ENCODE measurements around the gene TMEM234.

Gene TMEM234

DNA sequence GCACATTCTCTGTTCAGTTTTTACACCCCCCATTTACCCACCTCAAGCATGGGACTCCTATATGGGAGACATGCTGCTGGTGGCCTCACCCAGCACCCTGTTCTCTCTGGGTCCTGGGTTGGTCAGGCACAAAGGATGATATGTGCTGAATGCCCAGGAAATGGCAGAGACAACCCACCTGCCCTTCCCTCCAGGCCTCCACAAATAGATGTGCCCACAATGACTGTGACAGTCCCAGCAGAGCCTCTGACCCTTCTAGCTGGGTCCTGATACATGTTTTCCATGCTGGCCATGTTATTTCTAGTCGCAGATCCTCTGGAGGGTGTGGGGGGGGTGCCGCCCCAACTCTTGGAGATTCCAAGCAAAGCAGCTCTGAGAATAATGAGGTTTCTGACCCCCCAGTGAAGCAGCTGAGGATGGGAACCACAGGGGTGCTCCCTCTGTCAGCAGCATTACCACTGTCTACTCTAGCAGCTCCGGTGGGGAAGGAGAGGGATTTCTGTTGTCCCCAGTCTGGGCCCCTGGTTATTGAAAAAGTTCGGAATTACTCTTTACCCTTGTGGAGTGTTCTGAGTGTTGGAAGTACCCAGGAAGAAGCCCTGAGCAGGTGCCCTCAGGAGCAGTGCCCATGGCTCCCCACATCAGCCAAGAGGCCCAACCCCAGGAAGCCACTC lies 23.0 kb downstream of the TMEM234 start:
- no peak for DNase-seq

DNA sequence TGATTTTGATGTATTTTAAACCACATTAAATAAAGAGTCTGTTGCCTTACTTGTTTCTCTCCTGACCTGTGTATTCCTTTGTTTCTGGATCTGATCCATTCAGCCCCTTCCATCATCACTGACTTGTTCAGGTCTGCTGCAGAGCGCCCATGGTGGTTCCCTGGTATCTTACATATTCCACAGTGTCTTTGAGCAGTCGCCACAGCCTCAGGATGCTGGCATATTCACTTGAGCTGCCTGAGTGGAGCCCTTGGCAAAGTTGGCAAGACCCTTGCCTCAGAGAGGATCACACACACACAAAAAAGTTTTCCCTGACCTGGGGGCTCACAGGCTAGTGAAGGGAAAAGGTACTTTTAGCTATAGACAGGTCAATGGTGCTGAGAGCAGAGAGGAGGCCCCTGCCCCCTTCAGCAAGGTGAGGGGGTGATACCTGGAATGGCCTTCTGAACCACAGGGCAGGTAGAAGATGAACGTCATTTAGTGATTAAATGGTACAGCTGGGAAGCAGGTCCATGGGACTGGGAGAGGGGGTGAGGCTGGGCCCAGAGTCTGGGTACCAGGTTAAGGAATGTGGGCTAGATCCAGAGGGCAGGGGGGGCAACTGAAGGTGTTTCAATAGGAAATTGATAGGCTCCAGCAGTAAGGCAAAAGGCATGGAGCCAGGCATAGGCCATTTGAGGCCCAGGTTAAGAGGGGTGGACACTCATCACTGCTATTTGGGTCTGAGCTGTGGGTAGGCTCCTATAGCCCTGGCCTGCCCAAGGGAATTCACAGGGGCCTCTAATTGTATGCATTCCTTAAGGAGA lies 23.7 kb downstream of the TMEM234 start:
- no peak for DNase-seq

DNA sequence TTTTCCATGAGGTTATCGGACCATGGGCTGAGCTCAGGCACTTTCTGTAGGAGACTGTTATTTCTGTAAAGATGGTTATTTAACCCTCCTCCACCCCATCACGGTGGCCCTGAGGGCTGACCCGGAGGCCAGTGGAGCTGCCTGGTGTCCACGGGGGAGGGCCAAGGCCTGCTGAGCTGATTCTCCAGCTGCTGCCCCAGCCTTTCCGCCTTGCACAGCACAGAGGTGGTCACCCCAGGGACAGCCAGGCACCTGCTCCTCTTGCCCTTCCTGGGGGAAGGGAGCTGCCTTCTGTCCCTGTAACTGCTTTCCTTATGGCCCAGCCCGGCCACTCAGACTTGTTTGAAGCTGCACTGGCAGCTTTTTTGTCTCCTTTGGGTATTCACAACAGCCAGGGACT lies 24.3 kb downstream of the TMEM234 start:
- no peak for DNase-seq

- DNase-seq = no peak
Observed at GRCh38 chr1:32197074-32197473, 25.1 kb downstream of the TMEM234 start.

DNA sequence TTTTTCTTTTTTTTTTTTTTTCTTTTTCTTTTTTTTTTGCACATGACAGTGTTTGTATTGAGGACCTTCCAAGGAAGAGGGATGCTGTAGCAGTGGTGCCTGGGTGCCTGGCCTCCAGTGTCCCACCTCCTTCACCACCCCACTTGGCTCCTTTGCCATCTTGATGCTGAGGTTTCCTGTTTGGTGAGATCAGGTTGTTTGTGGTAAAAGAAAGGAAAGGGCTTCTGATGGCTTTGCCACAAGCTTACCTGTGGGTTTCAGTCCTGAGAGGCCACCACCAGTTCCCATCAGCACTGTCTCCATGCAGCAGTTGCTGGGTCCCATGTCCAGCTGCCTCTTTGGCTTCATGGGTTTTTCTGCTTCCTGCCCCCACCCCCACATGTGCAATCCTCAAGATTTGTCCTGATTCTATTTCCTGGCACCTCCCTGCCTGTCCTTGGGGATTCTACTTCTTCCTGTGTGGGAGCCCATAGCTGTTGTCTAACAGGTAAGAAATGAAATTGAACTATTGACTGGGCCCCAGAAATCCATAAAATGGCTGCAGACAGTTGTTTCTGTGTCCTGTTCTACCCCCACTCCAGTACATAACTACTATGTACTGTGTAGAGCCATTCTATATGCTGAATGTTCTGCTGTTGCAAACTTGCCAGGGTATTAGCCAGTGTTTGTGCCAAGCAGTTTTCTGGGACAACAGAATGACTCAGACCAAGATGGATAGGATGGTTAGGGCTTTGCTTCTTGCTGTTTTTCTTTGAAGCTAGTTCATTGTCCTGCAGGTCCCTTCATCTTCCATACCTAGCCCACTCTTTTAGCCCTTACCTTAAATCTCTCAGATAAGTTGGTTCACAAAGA lies 26.0 kb downstream of the TMEM234 start:
- no peak for DNase-seq

GRCh38 chr1:32195531-32195930 lies 26.6 kb downstream of the TMEM234 start:
- no peak for DNase-seq

- DNase-seq = no peak
Observed at GRCh38 chr1:32194984-32195383, 27.2 kb downstream of the TMEM234 start.

- DNase-seq = no peak
Observed at GRCh38 chr1:32192220-32192948, 29.8 kb downstream of the TMEM234 start.

GRCh38 chr1:32187850-32188249 lies 34.3 kb downstream of the TMEM234 start:
- DNase-seq = no peak

- DNase-seq = no peak
Observed at GRCh38 chr1:32186491-32186890, 35.7 kb downstream of the TMEM234 start.

- DNase-seq = no peak
Observed at GRCh38 chr1:32186077-32186476, 36.1 kb downstream of the TMEM234 start.

GRCh38 chr1:32184650-32185049 lies 37.5 kb downstream of the TMEM234 start:
- DNase-seq = no peak

GRCh38 chr1:32182060-32182459 lies 40.1 kb downstream of the TMEM234 start:
- DNase-seq = no peak

DNA sequence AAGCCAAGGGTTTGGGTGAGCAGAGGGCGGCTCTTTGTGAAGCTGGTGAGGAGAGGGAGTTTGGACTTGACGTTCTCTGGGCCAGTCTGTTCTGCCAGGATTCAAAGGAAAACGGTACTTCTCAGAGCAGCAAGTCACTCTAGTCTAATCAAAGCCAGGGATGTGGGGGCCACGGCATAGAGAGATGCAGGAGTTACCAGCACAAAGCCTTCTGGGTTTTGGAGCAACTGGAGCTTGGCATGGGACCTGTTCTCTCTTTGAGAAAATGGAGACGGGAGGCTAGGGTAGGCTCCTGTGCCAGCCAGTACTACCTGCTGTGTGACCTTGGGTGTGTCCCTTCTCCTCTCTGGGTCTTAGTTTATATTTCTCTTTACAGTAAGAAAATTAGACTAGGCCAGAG lies 40.6 kb downstream of the TMEM234 start:
- no peak for DNase-seq

DNA sequence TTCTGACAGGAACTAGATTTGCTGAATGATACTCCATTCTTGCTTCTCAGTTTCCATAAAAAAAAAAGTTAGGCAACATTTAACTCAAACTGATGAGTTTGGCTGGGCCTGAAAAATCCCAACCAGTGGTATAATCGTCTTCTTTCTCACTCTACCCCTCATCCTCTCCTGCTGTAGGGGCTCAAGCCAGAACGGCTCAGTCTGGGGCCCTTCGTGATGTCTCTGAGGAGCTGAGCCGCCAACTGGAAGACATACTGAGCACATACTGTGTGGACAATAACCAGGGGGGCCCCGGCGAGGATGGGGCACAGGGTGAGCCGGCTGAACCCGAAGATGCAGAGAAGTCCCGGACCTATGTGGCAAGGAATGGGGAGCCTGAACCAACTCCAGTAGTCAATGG lies 41.1 kb downstream of the TMEM234 start:
- DNase-seq = no peak

DNA sequence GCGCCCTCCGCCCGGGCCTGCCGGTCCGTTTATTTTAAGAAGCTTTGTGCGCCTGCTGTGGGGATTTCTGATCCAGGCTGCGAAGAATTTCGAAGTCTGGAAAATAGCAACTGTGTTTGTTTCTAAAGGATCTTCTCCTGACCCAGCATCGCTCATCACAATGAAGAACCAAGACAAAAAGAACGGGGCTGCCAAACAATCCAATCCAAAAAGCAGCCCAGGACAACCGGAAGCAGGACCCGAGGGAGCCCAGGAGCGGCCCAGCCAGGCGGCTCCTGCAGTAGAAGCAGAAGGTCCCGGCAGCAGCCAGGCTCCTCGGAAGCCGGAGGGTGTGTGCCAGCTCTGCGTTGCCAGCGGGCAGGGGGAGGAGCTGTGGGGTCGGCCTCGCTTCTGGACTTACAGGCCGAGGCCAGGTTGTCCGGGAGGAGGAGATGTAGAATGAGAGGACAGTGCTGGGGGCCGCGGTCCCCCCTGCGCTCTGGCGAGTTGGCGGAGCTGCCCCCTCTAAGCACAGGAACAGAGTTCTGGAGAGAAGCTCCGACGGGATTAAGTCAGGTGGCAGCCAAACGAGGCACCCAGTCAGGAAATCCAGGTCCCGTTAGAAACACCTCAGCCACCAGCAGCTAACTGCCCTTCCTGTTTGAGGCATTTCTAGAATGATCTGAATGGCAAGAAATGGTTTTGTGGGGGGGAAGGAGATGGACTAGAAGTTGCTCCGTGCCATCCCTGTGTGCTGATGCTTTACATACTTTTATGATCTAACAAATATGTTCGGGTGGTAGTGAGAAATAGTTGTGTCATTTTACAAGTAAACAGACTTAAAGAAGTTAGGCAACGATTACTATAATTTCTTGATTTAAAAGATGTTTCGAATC lies 41.7 kb downstream of the TMEM234 start:
- DNase-seq = no peak

GRCh38 chr1:32179443-32180185 lies 42.5 kb downstream of the TMEM234 start, which contains the start of gene TXLNA:
Gene TXLNA (plus strand): TSS chr1:32179675. CDS start chr1:32180346, 671 bp downstream.
- DNase-seq = peak; percentile 83

- DNase-seq = no peak
Observed at GRCh38 chr1:32179193-32179442, 43.0 kb downstream of the TMEM234 start.

DNA sequence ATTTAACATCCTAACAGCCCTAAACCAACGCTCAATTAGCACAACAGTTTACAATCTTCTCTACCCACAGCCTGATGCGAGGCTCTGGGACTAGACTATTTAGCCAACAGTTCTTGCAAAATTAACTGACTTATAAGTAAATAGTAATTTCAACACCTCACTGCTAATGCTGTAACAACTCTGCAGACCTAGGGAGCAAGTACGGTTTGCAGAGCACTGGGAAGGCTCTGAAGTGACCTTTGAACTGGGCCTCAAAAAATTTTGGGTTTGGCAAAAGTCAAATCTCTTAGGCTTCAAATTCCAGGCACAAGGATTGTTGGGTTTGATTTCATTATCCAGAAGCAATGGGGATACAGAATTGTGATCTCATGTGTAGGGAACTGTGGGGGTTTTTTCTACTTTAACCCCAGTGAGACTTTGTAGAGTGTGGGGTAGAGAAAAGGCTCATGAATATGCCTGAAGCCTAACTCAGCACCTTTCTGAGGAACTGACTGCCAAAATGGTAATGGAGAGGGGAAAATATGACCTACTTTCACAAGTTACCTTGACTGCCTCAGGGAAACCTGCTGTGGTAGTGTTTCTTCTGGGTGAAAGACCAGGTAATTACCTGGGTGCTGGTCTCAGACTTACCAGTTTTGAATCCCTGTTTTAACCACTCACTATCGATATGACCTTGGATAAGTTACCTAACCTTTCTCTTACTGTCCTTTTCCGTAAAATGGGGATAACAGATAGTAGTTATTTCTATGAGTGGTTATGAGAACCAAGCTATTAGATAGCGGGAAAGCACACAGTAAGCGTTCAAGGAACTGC lies 43.6 kb downstream of the TMEM234 start:
- no peak for DNase-seq

DNA sequence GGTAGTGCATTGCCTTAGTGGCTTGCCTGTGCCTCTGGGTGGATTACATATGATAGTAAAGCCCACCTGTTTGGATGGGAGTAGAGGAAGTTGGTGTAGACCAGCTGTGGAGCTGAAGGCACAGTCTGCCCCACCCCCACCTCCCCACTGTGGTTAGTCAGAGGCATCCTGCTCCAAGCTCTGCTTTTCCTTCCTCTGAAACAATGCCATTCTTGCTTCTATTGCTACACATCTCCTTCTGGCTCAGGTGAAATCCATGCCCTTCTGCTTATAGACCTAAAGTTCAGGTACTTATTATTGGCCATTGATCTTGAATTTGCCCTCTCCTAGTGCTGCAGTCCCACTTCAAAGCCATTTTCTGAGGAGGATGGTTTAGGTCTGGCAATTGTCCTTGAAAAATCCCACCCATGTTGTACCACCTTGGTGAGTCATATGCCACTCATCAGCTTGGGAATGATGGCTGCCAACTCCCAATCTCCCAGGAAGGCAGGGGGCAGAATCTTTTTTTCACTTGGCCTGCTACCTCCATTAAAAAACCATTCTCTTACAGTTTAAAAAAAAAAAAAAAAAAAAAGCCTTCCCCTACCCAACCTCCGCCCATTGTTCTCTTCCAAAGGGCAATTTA lies 49.4 kb downstream of the TMEM234 start:
- no peak for DNase-seq

All from amniotic stem cell (primary cell).